SK-N-SH (cell line): ENCODE measurements around the gene FIBP.

Source experiments
- CTCF ChIP-seq: fragments of 200-600 bp; sonication (generic); IDR thresholded peaks from 2 replicates; pipeline ENCODE4 v1.6.1; 2017; ENCODE audit warnings: antibody characterized with exemption, mild to moderate bottlenecking, moderate library complexity
- FOXM1 ChIP-seq: IDR thresholded peaks from 2 replicates; pipeline ENCODE4 v1.4.0; 2012; ENCODE audit warnings: low read depth, mild to moderate bottlenecking
- YY1 ChIP-seq: IDR thresholded peaks from 2 replicates; pipeline ENCODE4 v1.4.0; 2012; ENCODE audit warnings: low read depth, mild to moderate bottlenecking

- TF ChIP-seq FOXM1 (no peak), YY1 (peak; percentile 81), CTCF (peak; percentile 68)
These were observed at the start of gene FIBP for GRCh38 chr11:65888163-65888814.
